DOHH2 (cell line): ENCODE results near the gene SPSB1.

Source experiments
- H3F3A ChIP-seq: fragments of 200-600 bp; sonication (generic), shearing (Covaris generic); 2 replicates; pipeline ENCODE4 v1.6.0; 2016; ENCODE audit warnings: antibody characterized with exemption, mild to moderate bottlenecking; ENCODE audit not compliant: control insufficient read depth, insufficient read depth
- H3K27ac ChIP-seq: fragments of 200-600 bp; sonication (generic); 2 replicates; pipeline ENCODE4 v1.5.1; 2014; ENCODE audit warnings: low read depth, mild to moderate bottlenecking, low read length, moderate library complexity
- H3K27me3 ChIP-seq: fragments of 200-600 bp; sonication (generic); 2 replicates; pipeline ENCODE4 v1.6.1; 2014; ENCODE audit warnings: mild to moderate bottlenecking, low read length, mixed read lengths; ENCODE audit not compliant: control insufficient read depth
- H3K36me3 ChIP-seq: fragments of 200-600 bp; sonication (generic); 2 replicates; pipeline ENCODE4 v1.6.1; 2014; ENCODE audit warnings: mild to moderate bottlenecking, low read length, moderate library complexity, mixed read lengths; ENCODE audit not compliant: control insufficient read depth
- H3K4me1 ChIP-seq: fragments of 200-600 bp; sonication (generic); 2 replicates; pipeline ENCODE4 v1.6.1; 2014; ENCODE audit warnings: mild to moderate bottlenecking, low read length, mixed read lengths; ENCODE audit not compliant: control insufficient read depth
- H3K4me2 ChIP-seq: fragments of 200-600 bp; sonication (generic); 2 replicates; pipeline ENCODE4 v1.6.0; 2014; ENCODE audit warnings: mild to moderate bottlenecking, low read length, moderate library complexity
- H3K4me3 ChIP-seq: fragments of 200-600 bp; sonication (generic); 2 replicates; pipeline ENCODE4 v1.5.1; 2014; ENCODE audit warnings: mild to moderate bottlenecking, low read length, mixed read lengths
- H3K79me2 ChIP-seq: fragments of 200-600 bp; sonication (generic); 2 replicates; pipeline ENCODE4 v1.6.1; 2014; ENCODE audit warnings: mild to moderate bottlenecking, low read length, mixed read lengths; ENCODE audit not compliant: control insufficient read depth
- H3K9me2 ChIP-seq: fragments of 200-600 bp; sonication (generic); replicated peaks from 2 replicates; pipeline ENCODE4 v1.6.1; 2014; ENCODE audit warnings: mild to moderate bottlenecking, low read length, mixed read lengths; ENCODE audit not compliant: control insufficient read depth
- H3K9me3 ChIP-seq: fragments of 200-600 bp; sonication (generic); 2 replicates; pipeline ENCODE4 v1.6.1; 2014; ENCODE audit warnings: antibody characterized with exemption, low read length, mixed read lengths; ENCODE audit not compliant: control insufficient read depth, insufficient read depth
- H4K20me1 ChIP-seq: fragments of 200-600 bp; sonication (generic); 2 replicates; pipeline ENCODE4 v1.6.0; 2014; ENCODE audit warnings: low read depth, mild to moderate bottlenecking, antibody characterized with exemption, low read length, moderate library complexity; ENCODE audit not compliant: control insufficient read depth, insufficient read depth
- EZH2phosphoT487 ChIP-seq: fragments of 200-600 bp; sonication (generic); IDR thresholded peaks from 2 replicates; pipeline ENCODE4 v1.6.1; 2017; ENCODE audit warnings: borderline replicate concordance, mild to moderate bottlenecking, antibody characterized with exemption, low read length, moderate library complexity, mixed read lengths
- TF ChIP-seq, protein P1 (sequence below): fragments of 200-600 bp; sonication (generic); IDR thresholded peaks from one replicate; pipeline ENCODE4 v1.5.1; 2014; ENCODE audit warnings: antibody characterized with exemption, mild to moderate bottlenecking, low read depth, low read length; ENCODE audit not compliant: poor library complexity, severe bottlenecking

Gene SPSB1

DNA sequence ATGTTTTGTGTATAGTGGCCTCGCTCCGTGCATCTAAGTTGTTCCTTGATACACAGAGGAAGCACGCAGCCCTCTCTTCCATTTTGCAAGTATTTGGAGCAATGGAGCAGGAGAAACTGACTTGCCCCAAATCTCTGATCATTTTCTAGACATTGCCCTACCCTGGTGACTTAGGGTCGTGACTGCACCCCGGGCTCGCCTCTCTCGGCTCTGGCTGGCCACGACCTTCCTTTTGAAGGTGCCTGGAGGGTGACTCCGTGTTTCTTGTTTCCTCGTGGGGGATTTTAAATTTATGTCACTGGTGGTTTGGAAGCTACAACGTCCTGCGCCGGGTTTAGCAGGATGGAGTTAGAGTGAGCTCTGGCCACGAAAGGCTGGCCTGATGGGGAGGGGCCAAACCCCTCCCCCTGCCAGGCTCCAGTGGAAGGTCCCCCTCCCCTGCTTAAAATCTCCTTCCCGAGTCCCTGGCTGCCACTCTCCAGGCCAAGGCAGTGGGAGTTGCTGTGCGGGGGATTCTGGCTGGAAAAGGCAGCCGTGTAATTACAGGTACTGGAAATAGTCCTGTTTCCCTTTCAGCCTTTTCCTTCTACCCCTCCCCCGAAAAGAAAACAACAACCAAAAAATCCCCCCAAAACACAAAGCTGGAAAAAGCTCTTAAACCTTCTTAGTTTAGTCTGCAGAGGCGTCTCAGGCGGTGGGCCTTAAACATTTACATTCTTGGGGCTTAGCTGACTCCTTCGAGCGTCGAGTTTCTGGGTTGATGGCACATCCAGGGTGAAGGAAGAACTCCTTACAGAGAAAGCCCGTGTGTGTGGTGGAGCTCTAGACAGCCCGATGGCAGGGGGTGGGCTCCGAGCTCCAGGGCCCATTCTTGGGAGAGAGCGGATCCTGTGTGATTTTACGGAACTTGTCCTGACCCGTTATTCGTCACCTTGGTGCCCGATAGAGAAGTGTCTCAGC is 28.1 kb downstream of the SPSB1 start:
- Histone ChIP-seq H4K20me1 (peaks cover 11% of the 10 kb centered on the region), H3K27ac (no peak overlapping the region), H3K36me3 (no peaks in the 10 kb centered on the region), H3K9me3 (no peaks in the 10 kb centered on the region), H3K4me3 (no peak overlapping the region), H3K4me2 (no peak overlapping the region), H3F3A (no peaks in the 10 kb centered on the region; the same call in 1 of the 2 replicates), H3K79me2 (peaks cover 14% of the 10 kb centered on the region), H3K4me1 (peaks cover 27% of the 10 kb centered on the region), H3K27me3 (no peaks in the 10 kb centered on the region), H3K9me2 (no peaks in the 10 kb centered on the region)
- TF ChIP-seq EZH2phosphoT487: no peak
- TF ChIP-seq, protein P1, sequence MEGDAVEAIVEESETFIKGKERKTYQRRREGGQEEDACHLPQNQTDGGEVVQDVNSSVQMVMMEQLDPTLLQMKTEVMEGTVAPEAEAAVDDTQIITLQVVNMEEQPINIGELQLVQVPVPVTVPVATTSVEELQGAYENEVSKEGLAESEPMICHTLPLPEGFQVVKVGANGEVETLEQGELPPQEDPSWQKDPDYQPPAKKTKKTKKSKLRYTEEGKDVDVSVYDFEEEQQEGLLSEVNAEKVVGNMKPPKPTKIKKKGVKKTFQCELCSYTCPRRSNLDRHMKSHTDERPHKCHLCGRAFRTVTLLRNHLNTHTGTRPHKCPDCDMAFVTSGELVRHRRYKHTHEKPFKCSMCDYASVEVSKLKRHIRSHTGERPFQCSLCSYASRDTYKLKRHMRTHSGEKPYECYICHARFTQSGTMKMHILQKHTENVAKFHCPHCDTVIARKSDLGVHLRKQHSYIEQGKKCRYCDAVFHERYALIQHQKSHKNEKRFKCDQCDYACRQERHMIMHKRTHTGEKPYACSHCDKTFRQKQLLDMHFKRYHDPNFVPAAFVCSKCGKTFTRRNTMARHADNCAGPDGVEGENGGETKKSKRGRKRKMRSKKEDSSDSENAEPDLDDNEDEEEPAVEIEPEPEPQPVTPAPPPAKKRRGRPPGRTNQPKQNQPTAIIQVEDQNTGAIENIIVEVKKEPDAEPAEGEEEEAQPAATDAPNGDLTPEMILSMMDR: no peak

DNA sequence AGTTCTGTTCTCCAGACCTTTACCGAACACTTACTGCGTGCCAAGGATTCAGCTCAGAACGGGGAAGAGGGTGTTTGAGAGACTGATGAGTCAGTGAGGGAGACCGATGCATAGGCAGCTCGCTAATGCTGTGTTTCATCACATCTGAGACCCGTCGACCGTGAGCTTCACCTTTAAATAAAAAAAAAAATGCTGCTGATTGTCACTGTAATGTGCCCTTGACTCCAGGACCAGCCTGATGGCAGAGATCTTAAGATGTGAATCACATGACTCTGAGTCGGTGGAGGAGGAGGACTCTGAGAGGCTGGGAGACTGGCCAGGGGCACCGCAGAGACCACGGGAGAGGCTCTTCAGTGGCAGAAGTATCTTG is 28.8 kb downstream of the SPSB1 start:
- H3K27ac ChIP-seq: no peak overlapping the region

DNA sequence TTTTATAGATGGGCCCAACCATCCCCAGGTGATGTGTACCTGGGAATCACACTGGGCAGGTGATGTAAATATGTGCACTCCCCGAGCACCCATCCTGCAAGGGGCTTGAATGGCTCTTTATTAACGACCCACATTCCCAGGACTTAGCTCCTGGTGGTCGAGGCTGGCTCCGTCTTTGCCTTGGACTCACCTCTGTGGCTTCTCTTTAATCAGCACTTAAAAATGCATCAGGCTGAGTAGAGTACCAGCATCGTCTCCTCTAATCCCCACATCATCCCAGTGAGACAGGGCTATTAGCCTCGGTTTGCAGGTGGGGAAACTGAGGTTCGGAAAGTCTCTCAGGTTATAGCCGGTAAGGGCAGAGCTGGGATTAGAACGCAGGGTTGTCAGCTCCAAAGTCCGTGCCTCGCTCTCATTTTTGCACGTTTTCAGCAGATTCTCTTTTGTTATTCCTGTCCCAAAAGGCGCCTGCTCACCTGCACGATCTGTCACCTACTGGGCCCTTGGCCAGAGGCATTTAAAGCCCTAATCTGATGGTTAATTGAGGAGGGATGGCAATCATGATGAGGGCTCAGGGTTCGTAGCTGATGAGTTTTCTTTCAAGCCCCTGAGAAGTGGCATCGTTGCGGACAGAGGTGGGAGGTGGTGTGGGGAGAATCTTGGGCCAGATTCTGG is 29.4 kb downstream of the SPSB1 start:
- H3K27me3 ChIP-seq: no peaks in the 10 kb centered on the region
- H3K4me2 ChIP-seq: no peak overlapping the region
- H3K9me3 ChIP-seq: no peaks in the 10 kb centered on the region
- H3K36me3 ChIP-seq: no peaks in the 10 kb centered on the region
- H4K20me1 ChIP-seq: peaks cover 11% of the 10 kb centered on the region
- peaks cover 27% of the 10 kb centered on the region for H3K4me1 ChIP-seq
- no peak overlapping the region for H3K27ac ChIP-seq
- H3F3A ChIP-seq: no peaks in the 10 kb centered on the region; the same call in 1 of the 2 replicates
- H3K9me2 ChIP-seq: no peaks in the 10 kb centered on the region
- H3K4me3 ChIP-seq: no peak overlapping the region
- H3K79me2 ChIP-seq: peaks cover 14% of the 10 kb centered on the region
- TF ChIP-seq, protein P1: no peak
- TF ChIP-seq EZH2phosphoT487: no peak

More for the DNA sequence above, 28.8 kb downstream of the SPSB1 start:
- Histone ChIP-seq H3K9me2 (no peaks in the 10 kb centered on the region), H3K4me3 (no peak overlapping the region), H3K4me1 (peaks cover 27% of the 10 kb centered on the region), H3K79me2 (peaks cover 14% of the 10 kb centered on the region), H3K4me2 (no peak overlapping the region), H4K20me1 (peaks cover 11% of the 10 kb centered on the region), H3F3A (no peaks in the 10 kb centered on the region; the same call in 1 of the 2 replicates), H3K36me3 (no peaks in the 10 kb centered on the region), H3K9me3 (no peaks in the 10 kb centered on the region), H3K27me3 (no peaks in the 10 kb centered on the region)
- TF ChIP-seq, protein P1: no peak
- TF ChIP-seq EZH2phosphoT487: no peak
